Stimulated activated naive CD8-positive, alpha-beta T cell treated with anti-CD3 and anti-CD28 coated beads, Interleukin-15, Interleukin-2, amounts not matched to agents 100 ng/mL and 50 ng/mL, for 24 hours (primary cell): Measurements from ENCODE around the gene THBS1.

Experiments used
- H3K27ac Mint-ChIP-seq: one replicate; pipeline ENCODE4 v1.8.0; 2021; ENCODE audit warnings: mild to moderate bottlenecking, mixed read lengths
- H3K27me3 Mint-ChIP-seq: one replicate; pipeline ENCODE4 v1.8.0; 2021; ENCODE audit warnings: mixed read lengths
- H3K36me3 Mint-ChIP-seq: one replicate; pipeline ENCODE4 v1.8.0; 2021; ENCODE audit warnings: low read depth, mixed read lengths
- H3K4me1 Mint-ChIP-seq: one replicate; pipeline ENCODE4 v1.8.0; 2021; ENCODE audit warnings: low read depth, mixed read lengths
- H3K4me3 Mint-ChIP-seq: one replicate; pipeline ENCODE4 v1.8.0; 2021; ENCODE audit warnings: mild to moderate bottlenecking, mixed read lengths
- H3K9me3 Mint-ChIP-seq: one replicate; pipeline ENCODE4 v1.8.0; 2021; ENCODE audit warnings: mixed read lengths

The THBS1 gene

GRCh38 chr15:39598958-39599845 lies 18.3 kb downstream of the THBS1 start:
- Mint-ChIP-seq H3K27ac (no peak overlapping the region), H3K36me3 (no peaks in the 10 kb centered on the region), H3K9me3 (no peaks in the 10 kb centered on the region), H3K4me1 (peaks cover 2% of the 10 kb centered on the region), H3K27me3 (no peaks in the 10 kb centered on the region), H3K4me3 (no peak overlapping the region)

GRCh38 chr15:39599871-39600270 lies 19.0 kb downstream of the THBS1 start:
- no peaks in the 10 kb centered on the region for H3K27me3 Mint-ChIP-seq
- H3K27ac Mint-ChIP-seq = no peak overlapping the region
- H3K4me1 Mint-ChIP-seq = no peaks in the 10 kb centered on the region
- H3K9me3 Mint-ChIP-seq = no peaks in the 10 kb centered on the region
- no peaks in the 10 kb centered on the region for H3K36me3 Mint-ChIP-seq
- no peak overlapping the region for H3K4me3 Mint-ChIP-seq

- Mint-ChIP-seq H3K9me3 (no peaks in the 10 kb centered on the region), H3K36me3 (no peaks in the 10 kb centered on the region), H3K4me3 (no peak overlapping the region), H3K27ac (no peak overlapping the region), H3K4me1 (no peaks in the 10 kb centered on the region), H3K27me3 (no peaks in the 10 kb centered on the region)
Measured at GRCh38 chr15:39602143-39602542, 21.3 kb downstream of the THBS1 start.

GRCh38 chr15:39605146-39605545 lies 24.3 kb downstream of the THBS1 start:
- peaks cover 7% of the 10 kb centered on the region for H3K4me1 Mint-ChIP-seq
- no peaks in the 10 kb centered on the region for H3K36me3 Mint-ChIP-seq
- no peak overlapping the region for H3K4me3 Mint-ChIP-seq
- no peak overlapping the region for H3K27ac Mint-ChIP-seq
- H3K9me3 Mint-ChIP-seq = peaks cover 9% of the 10 kb centered on the region
- H3K27me3 Mint-ChIP-seq = no peaks in the 10 kb centered on the region

GRCh38 chr15:39608185-39609139 lies 27.6 kb downstream of the THBS1 start:
- Mint-ChIP-seq H3K27ac (no peak overlapping the region), H3K36me3 (peaks cover 6% of the 10 kb centered on the region), H3K4me1 (peaks cover 7% of the 10 kb centered on the region), H3K27me3 (no peaks in the 10 kb centered on the region), H3K4me3 (no peak overlapping the region), H3K9me3 (peaks cover 24% of the 10 kb centered on the region)

GRCh38 chr15:39609166-39609916 lies 28.5 kb downstream of the THBS1 start:
- Mint-ChIP-seq H3K4me1 (peaks cover 7% of the 10 kb centered on the region), H3K9me3 (peaks cover 24% of the 10 kb centered on the region)

GRCh38 chr15:39610665-39611064 lies 29.8 kb downstream of the THBS1 start:
- peaks cover 27% of the 10 kb centered on the region for H3K9me3 Mint-ChIP-seq
- H3K27me3 Mint-ChIP-seq = no peaks in the 10 kb centered on the region
- peaks cover 7% of the 10 kb centered on the region for H3K4me1 Mint-ChIP-seq
- H3K27ac Mint-ChIP-seq = no peak overlapping the region
- H3K4me3 Mint-ChIP-seq = no peak overlapping the region
- peaks cover 6% of the 10 kb centered on the region for H3K36me3 Mint-ChIP-seq

More at GRCh38 chr15:39609166-39609916, 28.5 kb downstream of the THBS1 start:
- peaks cover 6% of the 10 kb centered on the region for H3K36me3 Mint-ChIP-seq
- no peaks in the 10 kb centered on the region for H3K27me3 Mint-ChIP-seq
- H3K4me3 Mint-ChIP-seq = no peak overlapping the region
- H3K27ac Mint-ChIP-seq = no peak overlapping the region

GRCh38 chr15:39613271-39613670 lies 32.4 kb downstream of the THBS1 start:
- Mint-ChIP-seq H3K4me3 (no peak overlapping the region), H3K9me3 (peaks cover 25% of the 10 kb centered on the region), H3K4me1 (peaks cover 11% of the 10 kb centered on the region), H3K36me3 (peaks cover 6% of the 10 kb centered on the region), H3K27ac (no peak overlapping the region), H3K27me3 (no peaks in the 10 kb centered on the region)

- Mint-ChIP-seq H3K36me3 (peaks cover 6% of the 10 kb centered on the region), H3K4me3 (no peak overlapping the region), H3K9me3 (peaks cover 20% of the 10 kb centered on the region), H3K27me3 (no peaks in the 10 kb centered on the region), H3K27ac (no peak overlapping the region), H3K4me1 (peaks cover 7% of the 10 kb centered on the region)
Measured at GRCh38 chr15:39613861-39614260, 33.0 kb downstream of the THBS1 start.

- Mint-ChIP-seq H3K27me3 (no peaks in the 10 kb centered on the region), H3K27ac (no peak overlapping the region), H3K36me3 (peaks cover 2% of the 10 kb centered on the region), H3K9me3 (peaks cover 9% of the 10 kb centered on the region), H3K4me3 (no peak overlapping the region), H3K4me1 (peaks cover 10% of the 10 kb centered on the region)
Measured at GRCh38 chr15:39616731-39617455, 36.0 kb downstream of the THBS1 start.

- H3K27ac Mint-ChIP-seq = no peak overlapping the region
- no peak overlapping the region for H3K4me3 Mint-ChIP-seq
- H3K4me1 Mint-ChIP-seq = peaks cover 23% of the 10 kb centered on the region
- no peaks in the 10 kb centered on the region for H3K27me3 Mint-ChIP-seq
- no peaks in the 10 kb centered on the region for H3K36me3 Mint-ChIP-seq
- peaks cover 7% of the 10 kb centered on the region for H3K9me3 Mint-ChIP-seq
Measured at GRCh38 chr15:39618063-39618823, 37.4 kb downstream of the THBS1 start.

GRCh38 chr15:39621210-39621609 lies 40.3 kb downstream of the THBS1 start:
- peaks cover 6% of the 10 kb centered on the region for H3K36me3 Mint-ChIP-seq
- H3K27ac Mint-ChIP-seq = no peak overlapping the region

GRCh38 chr15:39621976-39622375 lies 41.1 kb downstream of the THBS1 start:
- no peak overlapping the region for H3K4me3 Mint-ChIP-seq
- peaks cover 55% of the 10 kb centered on the region for H3K4me1 Mint-ChIP-seq
- H3K27ac Mint-ChIP-seq = no peak overlapping the region
- peaks cover 9% of the 10 kb centered on the region for H3K9me3 Mint-ChIP-seq
- peaks cover 11% of the 10 kb centered on the region for H3K36me3 Mint-ChIP-seq
- H3K27me3 Mint-ChIP-seq = no peaks in the 10 kb centered on the region

More at GRCh38 chr15:39621210-39621609, 40.3 kb downstream of the THBS1 start:
- peaks cover 53% of the 10 kb centered on the region for H3K4me1 Mint-ChIP-seq
- peaks cover 8% of the 10 kb centered on the region for H3K9me3 Mint-ChIP-seq
- H3K4me3 Mint-ChIP-seq = no peak overlapping the region
- no peaks in the 10 kb centered on the region for H3K27me3 Mint-ChIP-seq
